SK-N-SH treated with all-trans-retinoic acid at 6 μM for 48 hours (cell line): ENCODE results near the gene PWWP2B.

Source experiments
- BACH2 ChIP-seq: fragments of 250-450 bp; sonication (Bioruptor Pico); IDR thresholded peaks from 2 replicates; pipeline ENCODE4 v1.9.0; 2021; ENCODE audit warnings: mild to moderate bottlenecking, borderline replicate concordance
- CSDC2 ChIP-seq: fragments of 250-450 bp; sonication (Bioruptor Pico); IDR thresholded peaks from 2 replicates; pipeline ENCODE4 v1.5.0; 2020; ENCODE audit warnings: mild to moderate bottlenecking, moderate library complexity
- RARB ChIP-seq: fragments of 250-450 bp; sonication (Bioruptor Pico); IDR thresholded peaks from 2 replicates; pipeline ENCODE4 v1.8.0; 2021; ENCODE audit warnings: mild to moderate bottlenecking, moderate library complexity
- SNAI2 ChIP-seq: fragments of 250-450 bp; sonication (Bioruptor Pico); IDR thresholded peaks from 2 replicates; pipeline ENCODE4 v1.5.0; 2020; ENCODE audit warnings: mild to moderate bottlenecking, moderate library complexity
- TOX ChIP-seq: fragments of 250-450 bp; sonication (Bioruptor Pico); IDR thresholded peaks from 2 replicates; pipeline ENCODE4 v1.8.0; 2021; ENCODE audit warnings: mild to moderate bottlenecking, moderate library complexity, borderline replicate concordance

GRCh38 chr10:132402781-132403241 is 5.8 kb downstream of the PWWP2B start:
- TF ChIP-seq CSDC2 (no peak), TOX (CRISPR knock-in tag) (no peak), SNAI2 (CRISPR knock-in tag) (no peak), RARB (no peak), BACH2 (CRISPR knock-in tag) (no peak)
